SU-DHL-6 (cell line): ENCODE measurements around the gene KIAA1191.

Source experiments
- H2AFZ ChIP-seq: fragments of 200-600 bp; sonication (generic); 2 replicates; pipeline ENCODE4 v1.6.1; 2014; ENCODE audit warnings: low read depth, mild to moderate bottlenecking, moderate library complexity, mixed read lengths, antibody characterized with exemption, low read length; ENCODE audit not compliant: severe bottlenecking
- H3F3A ChIP-seq: fragments of 200-600 bp; shearing (Covaris generic); 2 replicates; pipeline ENCODE4 v1.6.0; 2016; ENCODE audit warnings: antibody characterized with exemption, mild to moderate bottlenecking; ENCODE audit not compliant: insufficient read depth
- H3K27ac ChIP-seq: fragments of 200-600 bp; sonication (generic); 2 replicates; pipeline ENCODE4 v1.5.1; 2016; ENCODE audit warnings: low read depth, mild to moderate bottlenecking, low read length, moderate library complexity, mixed read lengths
- H3K27me3 ChIP-seq: fragments of 200-600 bp; sonication (generic), shearing (Covaris generic); 2 replicates; pipeline ENCODE4 v1.6.0; 2014; ENCODE audit warnings: mild to moderate bottlenecking, low read length
- H3K36me3 ChIP-seq: fragments of 200-600 bp; sonication (generic); 2 replicates; pipeline ENCODE4 v1.6.1; 2014; ENCODE audit warnings: mild to moderate bottlenecking, low read length, mixed read lengths
- H3K4me2 ChIP-seq: fragments of 300-600, 200-600 bp; shearing (Covaris generic), sonication (generic); 2 replicates; pipeline ENCODE4 v1.6.0; 2014; ENCODE audit warnings: low read length, low read depth, mild to moderate bottlenecking; ENCODE audit not compliant: poor library complexity, severe bottlenecking
- H3K4me3 ChIP-seq: fragments of 200-600 bp; sonication (generic); 2 replicates; pipeline ENCODE4 v1.5.1; 2014; ENCODE audit warnings: antibody characterized with exemption, low read length, mild to moderate bottlenecking, mixed read lengths; ENCODE audit not compliant: insufficient read depth, poor library complexity, severe bottlenecking
- H3K79me2 ChIP-seq: fragments of 200-600 bp; sonication (generic); 2 replicates; pipeline ENCODE4 v1.6.1; 2014; ENCODE audit warnings: mild to moderate bottlenecking, low read length, moderate library complexity; ENCODE audit not compliant: insufficient read depth
- H3K9ac ChIP-seq: fragments of 200-600 bp; sonication (generic); 2 replicates; pipeline ENCODE4 v1.7.0; 2014; ENCODE audit warnings: mild to moderate bottlenecking, low read length
- H3K9me2 ChIP-seq: fragments of 200-600 bp; sonication (generic); replicated peaks from 2 replicates; pipeline ENCODE4 v1.6.1; 2014; ENCODE audit warnings: low read length; ENCODE audit not compliant: insufficient read depth
- H3K9me3 ChIP-seq: fragments of 200-600 bp; sonication (generic); 2 replicates; pipeline ENCODE4 v1.6.1; 2014; ENCODE audit warnings: low read length, mixed read lengths; ENCODE audit not compliant: insufficient read depth
- H4K20me1 ChIP-seq: fragments of 200-600 bp; sonication (generic); 2 replicates; pipeline ENCODE4 v1.6.1; 2014; ENCODE audit warnings: low read depth, mild to moderate bottlenecking, antibody characterized with exemption, low read length, moderate library complexity, mixed read lengths
- CTCF ChIP-seq: fragments of 200-600 bp; sonication (generic); IDR thresholded peaks from one replicate; pipeline ENCODE4 v1.5.1; 2017; ENCODE audit warnings: antibody characterized with exemption, mild to moderate bottlenecking, low read length, moderate library complexity; ENCODE audit not compliant: insufficient read depth, poor library complexity, severe bottlenecking
- EZH2phosphoT487 ChIP-seq: fragments of 200-600 bp; sonication (generic), shearing (Covaris generic); conservative IDR thresholded peaks from 2 replicates; pipeline ENCODE4 v1.6.1; 2018; ENCODE audit warnings: mild to moderate bottlenecking, antibody characterized with exemption, low read length, moderate library complexity, mixed read lengths

KIAA1191 gene

GRCh38 chr5:176379881-176380280, 18.3 kb upstream of the KIAA1191 start:
- peaks cover 4% of the 10 kb centered on the region for H3K79me2 ChIP-seq
- no peak overlapping the region for H3K4me3 ChIP-seq
- H3F3A ChIP-seq, result peaks cover 7% of the 10 kb centered on the region; the same call in 1 of the 2 replicates
- no peak overlapping the region for H3K9ac ChIP-seq
- no peak for TF ChIP-seq CTCF
- TF ChIP-seq EZH2phosphoT487, result no peak
- H3K4me2 ChIP-seq, result no peak overlapping the region
- H3K27ac ChIP-seq, result no peak overlapping the region
- H2AFZ ChIP-seq, result no peak overlapping the region
- no peaks in the 10 kb centered on the region for H3K9me2 ChIP-seq
- H3K36me3 ChIP-seq, result no peaks in the 10 kb centered on the region; the same call in 1 of the 2 replicates
- no peaks in the 10 kb centered on the region for H3K9me3 ChIP-seq
- H3K27me3 ChIP-seq, result no peaks in the 10 kb centered on the region
- no peaks in the 10 kb centered on the region for H4K20me1 ChIP-seq

GRCh38 chr5:176373100-176373818, 11.7 kb upstream of the KIAA1191 start:
- H3K4me2 ChIP-seq, result no peak overlapping the region
- no peaks in the 10 kb centered on the region for H3K9me3 ChIP-seq
- H3K27ac ChIP-seq, result no peak overlapping the region
- H3K9ac ChIP-seq, result no peak overlapping the region
- H3K36me3 ChIP-seq, result no peaks in the 10 kb centered on the region
- H2AFZ ChIP-seq, result no peak overlapping the region
- no peaks in the 10 kb centered on the region for H3F3A ChIP-seq
- H3K9me2 ChIP-seq, result no peaks in the 10 kb centered on the region
- no peaks in the 10 kb centered on the region for H3K27me3 ChIP-seq
- H4K20me1 ChIP-seq, result no peaks in the 10 kb centered on the region
- TF ChIP-seq CTCF (no peak), EZH2phosphoT487 (no peak)
- H3K79me2 ChIP-seq, result no peaks in the 10 kb centered on the region
- no peak overlapping the region for H3K4me3 ChIP-seq

GRCh38 chr5:176371621-176372539, 10.3 kb upstream of the KIAA1191 start:
- H3K9me2 ChIP-seq, result no peaks in the 10 kb centered on the region
- no peaks in the 10 kb centered on the region for H3K9me3 ChIP-seq
- no peaks in the 10 kb centered on the region for H3K79me2 ChIP-seq
- no peak overlapping the region for H3K4me3 ChIP-seq
- H3F3A ChIP-seq, result no peaks in the 10 kb centered on the region
- no peak overlapping the region for H3K9ac ChIP-seq
- H3K27me3 ChIP-seq, result no peaks in the 10 kb centered on the region
- H2AFZ ChIP-seq, result no peak overlapping the region
- H4K20me1 ChIP-seq, result no peaks in the 10 kb centered on the region
- no peak overlapping the region for H3K27ac ChIP-seq
- no peak for TF ChIP-seq EZH2phosphoT487
- TF ChIP-seq CTCF, result no peak
- no peak overlapping the region for H3K4me2 ChIP-seq
- H3K36me3 ChIP-seq, result no peaks in the 10 kb centered on the region
